ENCODE results near the gene PRDM11.

Gene PRDM11

GRCh38 chr11:45178223-45178622 is 31.8 kb downstream of the PRDM11 start:
- no peak for DNase-seq

GRCh38 chr11:45178890-45179671 is 32.6 kb downstream of the PRDM11 start:
- DNase-seq = no peak

- DNase-seq = no peak
These were observed 33.3 kb downstream of the PRDM11 start for GRCh38 chr11:45179686-45180178.

DNA sequence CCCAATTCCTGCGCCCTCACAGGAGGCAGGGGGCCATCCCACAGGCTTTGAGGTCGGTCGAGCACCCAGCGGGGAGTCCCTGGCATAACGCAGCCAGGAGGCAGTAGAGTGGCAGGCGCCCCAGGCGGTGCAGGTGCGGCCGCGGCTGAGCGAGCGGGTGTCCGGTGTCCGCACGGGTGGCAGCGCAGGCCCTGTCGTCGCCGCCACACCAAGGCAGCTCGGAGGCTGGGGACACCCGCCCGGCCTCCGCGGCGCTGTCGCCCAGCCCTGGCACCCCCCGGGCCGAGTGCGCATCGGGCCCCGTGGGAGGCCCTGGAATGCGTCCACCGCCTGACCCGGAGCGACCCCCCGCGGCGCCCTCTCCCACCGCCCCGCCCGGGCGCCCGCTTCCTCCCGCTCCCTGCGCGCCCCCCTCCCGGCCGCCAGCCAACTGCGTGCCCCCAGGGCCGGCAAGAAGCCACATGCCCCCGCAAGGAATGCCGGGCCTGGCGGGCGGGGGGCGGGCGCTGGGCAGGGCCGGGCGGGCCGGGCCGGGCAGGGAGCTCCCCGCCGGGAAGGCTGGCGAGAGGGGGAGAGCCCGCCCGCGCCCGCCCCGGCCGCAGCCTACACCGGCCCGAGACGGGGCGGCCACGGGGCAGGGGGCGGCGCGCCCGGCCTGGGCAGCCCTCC is 33.9 kb downstream of the PRDM11 start:
- DNase-seq = no peak

DNA sequence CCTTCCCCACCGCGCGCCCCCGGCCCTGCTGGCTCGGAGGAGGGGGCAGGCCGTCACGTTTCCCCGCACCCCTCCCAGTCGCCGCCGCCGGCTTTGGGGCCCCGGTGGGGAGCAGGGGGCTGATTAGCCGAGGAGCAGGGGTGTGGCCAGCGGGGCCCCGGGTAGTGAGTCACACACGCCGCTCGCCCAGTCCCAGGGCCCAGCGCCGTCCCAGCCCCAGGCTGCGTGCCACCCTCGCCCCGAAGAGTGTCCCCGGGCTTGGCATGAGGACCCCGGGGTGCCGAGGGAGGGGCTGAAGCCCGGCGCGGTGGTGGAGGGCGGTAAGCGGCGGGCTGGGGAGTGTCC is 34.4 kb downstream of the PRDM11 start:
- no peak for DNase-seq

DNA sequence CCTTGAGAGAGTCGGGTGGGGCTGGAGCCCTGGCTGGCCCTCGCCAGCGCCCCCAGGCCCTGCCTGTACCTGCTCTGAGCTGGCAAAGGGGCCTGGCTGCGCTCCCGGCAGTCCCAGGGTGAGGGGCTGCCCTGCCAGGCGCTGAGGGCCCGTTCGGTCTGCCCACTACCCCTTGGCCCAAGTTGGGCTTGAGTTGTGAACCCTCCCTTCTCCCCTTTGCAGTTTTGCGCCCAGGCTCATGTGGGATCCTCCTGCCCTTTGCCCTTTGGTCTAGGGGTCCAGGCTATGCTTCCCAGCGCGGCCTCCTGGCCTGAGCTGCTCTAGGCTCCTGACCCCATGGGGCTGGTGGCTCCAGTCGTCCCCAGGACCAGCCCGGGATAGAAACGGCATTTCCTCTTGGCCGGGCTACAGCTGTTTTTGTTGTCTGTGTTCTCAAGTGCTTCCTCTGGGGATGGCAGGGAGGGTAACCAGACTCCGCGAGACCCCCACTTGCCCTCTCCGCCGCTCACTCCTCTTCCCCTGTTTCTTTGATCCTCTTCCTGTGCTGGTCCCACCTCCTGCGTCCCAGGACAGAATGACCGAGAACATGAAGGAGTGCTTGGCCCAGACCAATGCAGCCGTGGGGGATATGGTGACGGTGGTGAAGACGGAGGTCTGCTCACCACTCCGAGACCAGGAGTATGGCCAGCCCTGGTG is 34.9 kb downstream of the PRDM11 start:
- DNase-seq = no peak

DNA sequence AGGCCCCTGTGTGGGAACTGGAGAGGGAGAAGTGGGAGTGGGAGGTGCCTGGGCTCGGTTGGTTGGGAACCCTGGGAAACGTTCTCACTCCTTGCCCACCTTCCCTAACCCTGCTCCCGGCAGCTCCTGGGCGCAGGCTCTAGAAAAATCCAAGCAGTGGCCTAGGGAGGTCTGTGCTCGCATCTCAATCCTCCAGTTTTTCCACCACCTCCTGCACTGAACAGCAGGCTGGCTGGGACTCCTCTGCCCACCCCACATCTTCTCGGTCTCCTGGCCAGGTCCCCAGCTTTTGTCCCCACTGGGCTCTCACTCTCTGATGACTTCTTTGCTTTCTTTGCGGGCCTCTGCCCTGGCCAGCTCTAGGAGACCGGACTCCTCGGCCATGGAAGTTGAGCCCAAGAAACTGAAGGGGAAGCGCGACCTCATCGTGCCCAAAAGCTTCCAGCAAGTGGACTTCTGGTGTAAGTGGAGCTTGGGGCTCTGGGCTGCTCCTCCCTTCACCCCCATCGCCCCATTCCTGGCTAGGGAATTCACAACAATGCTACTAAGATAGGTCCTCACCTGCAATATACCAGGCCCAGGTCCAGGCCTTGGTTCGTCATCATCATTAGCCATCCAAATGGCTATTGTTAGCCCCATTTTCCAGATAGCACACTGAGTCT is 35.6 kb downstream of the PRDM11 start:
- no peak for DNase-seq

- no peak for DNase-seq
These were observed 36.5 kb downstream of the PRDM11 start for GRCh38 chr11:45182902-45183301.

DNA sequence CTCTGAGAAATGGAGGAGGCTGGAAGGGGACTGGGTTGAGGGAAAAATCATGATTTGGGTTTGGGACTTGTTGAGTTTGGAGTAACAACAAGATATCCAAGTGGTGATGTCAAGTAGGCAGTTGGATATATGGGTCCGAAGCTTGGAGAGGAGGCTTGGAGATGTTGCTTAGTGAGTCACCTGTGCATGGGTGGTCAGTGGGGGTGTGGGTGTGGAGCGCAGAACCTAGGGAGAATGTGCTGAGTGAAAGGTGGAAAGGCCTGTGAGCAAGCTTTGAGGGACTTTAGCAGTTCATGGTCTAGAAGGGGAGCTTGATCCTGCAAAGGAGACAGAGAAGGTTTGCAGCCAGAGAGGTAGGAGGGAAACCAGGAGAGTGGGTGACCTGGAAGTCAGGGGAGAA is 38.2 kb downstream of the PRDM11 start:
- no peak for DNase-seq

- no peak for DNase-seq
These were observed 38.8 kb downstream of the PRDM11 start for GRCh38 chr11:45185228-45185729.

DNA sequence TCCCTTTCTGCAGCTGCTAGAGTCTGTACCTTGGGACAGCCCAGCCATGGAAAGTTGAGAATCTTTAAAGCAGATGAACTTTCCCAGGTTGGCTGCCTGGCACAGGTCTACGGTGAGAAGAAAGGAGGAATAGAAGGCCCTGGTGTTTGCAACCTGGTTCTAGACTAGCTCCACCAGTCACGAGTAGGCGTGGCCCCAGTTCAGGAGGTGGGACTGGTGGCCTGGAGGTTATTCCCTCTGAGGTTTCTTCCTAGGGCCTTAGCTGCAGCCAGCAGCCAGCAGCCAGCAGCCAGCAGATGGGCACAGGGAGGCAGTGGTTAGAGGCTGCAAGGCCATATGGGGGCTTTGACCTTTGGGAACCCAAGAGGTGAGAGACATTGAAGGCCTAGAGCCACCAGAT is 40.9 kb downstream of the PRDM11 start:
- no peak for DNase-seq

GRCh38 chr11:45188127-45188526 is 41.7 kb downstream of the PRDM11 start:
- no peak for DNase-seq

DNA sequence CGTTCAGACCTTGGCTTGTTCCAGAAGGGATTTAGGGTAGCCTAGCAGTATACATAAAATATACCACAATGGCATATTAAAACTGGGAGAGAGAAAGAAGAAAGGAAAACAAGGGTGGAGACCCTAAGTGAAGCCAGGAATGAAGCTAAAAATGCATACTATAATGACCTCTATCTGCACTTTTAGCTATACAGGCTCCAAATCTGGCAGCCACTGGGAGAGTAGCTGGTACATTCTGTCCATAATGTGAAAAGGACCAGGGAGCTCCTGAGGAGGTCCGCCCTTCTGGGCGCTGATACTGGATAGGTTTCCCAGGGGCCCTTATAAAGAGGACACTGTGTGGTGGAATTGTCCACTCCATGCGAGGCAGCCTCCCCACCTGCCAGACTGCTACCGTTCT is 42.8 kb downstream of the PRDM11 start:
- no peak for DNase-seq

- no peak for DNase-seq
These were observed 47.3 kb downstream of the PRDM11 start for GRCh38 chr11:45193695-45194094.

GRCh38 chr11:45204761-45205160 is 58.3 kb downstream of the PRDM11 start:
- DNase-seq = no peak

DNA sequence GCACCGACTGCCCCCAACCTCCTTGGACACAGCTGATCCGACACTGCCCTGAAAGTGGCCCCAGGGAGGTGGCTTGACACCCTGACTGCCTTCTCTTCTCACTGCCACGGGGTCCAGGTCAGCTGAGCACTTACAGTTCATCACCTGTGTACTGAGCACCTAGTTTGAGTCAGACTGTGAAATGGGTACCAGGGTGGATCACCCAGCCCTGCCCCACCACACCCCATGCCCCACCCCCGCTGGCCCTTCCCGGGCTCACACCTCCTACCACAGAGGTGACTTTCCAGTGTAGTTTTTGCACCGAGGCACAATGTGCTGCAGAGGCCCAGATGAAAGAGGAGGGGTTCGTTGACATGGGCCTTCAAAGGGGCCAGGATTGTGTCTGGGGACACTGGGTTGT is 59.5 kb downstream of the PRDM11 start:
- no peak for DNase-seq

- no peak for DNase-seq
These were observed 61.7 kb downstream of the PRDM11 start for GRCh38 chr11:45208135-45208534.

- no peak for DNase-seq
These were observed 62.8 kb downstream of the PRDM11 start for GRCh38 chr11:45209000-45209879.

- DNase-seq = no peak
These were observed 63.7 kb downstream of the PRDM11 start for GRCh38 chr11:45209891-45210699.

DNA sequence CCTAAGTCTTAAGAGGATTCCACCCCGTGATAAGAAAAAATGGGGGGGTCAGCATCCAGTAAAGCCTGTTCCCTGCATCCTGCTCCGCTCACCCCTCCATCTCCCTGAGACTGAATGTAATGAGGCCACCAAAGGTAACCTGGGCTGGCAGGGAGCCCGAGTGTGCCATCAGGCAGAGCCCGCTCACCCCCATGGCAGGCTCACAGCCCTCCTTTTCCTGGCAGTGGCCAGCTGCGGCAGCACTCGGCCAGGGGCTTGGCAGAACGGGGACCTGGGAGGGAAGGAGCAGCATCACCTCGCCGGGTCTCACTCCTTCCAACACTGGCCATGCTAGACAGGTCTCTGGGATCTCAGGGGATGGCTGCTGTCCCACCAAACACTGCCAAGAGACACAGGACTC is 64.4 kb downstream of the PRDM11 start:
- no peak for DNase-seq

DNA sequence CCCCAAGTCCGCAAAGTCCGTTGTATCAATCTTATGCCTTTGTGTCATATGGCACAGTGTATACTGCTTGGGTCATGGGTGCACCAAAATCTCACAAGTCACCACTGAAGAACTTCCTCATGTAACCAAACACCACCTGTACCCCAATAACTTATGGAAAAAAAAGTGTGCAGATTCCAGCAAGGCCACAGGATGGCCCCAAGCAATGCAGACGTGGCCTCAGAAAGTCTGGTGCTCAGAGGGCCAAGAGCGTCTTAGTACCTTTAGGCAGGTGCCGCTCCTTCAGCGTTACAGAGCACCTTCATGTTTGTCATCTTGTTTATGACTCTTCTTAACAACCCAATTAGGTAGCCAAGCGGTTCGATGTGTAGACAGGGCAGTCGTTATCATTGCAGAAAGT is 65.3 kb downstream of the PRDM11 start:
- no peak for DNase-seq

All from effector CD4-positive, alpha-beta T cell (primary cell).